Esophagus muscularis mucosa (tissue), 4 donors: ENCODE measurements around the gene PTPRD. TPM values are rescaled to one million over a fixed set of nuclear protein-coding genes. Genes with fewer than 3 reads are reported as not detected.

Source experiments
- DNase-seq: peaks from one replicate; pipeline ENCODE4 v3.0.0-alpha.2; 2017; ENCODE audit errors: extremely low spot score
- H3K27ac ChIP-seq, 4 donors: fragments of 200-600 bp; sonication (generic); replicated peaks in 1 of 4; 1 replicate in 3 of 4; 2 replicates in 1 of 4; pipeline ENCODE4 v1.5.1; 2016 to 2019; ENCODE audit warnings: mild to moderate bottlenecking in 1 of 4
- H3K27me3 ChIP-seq, 4 donors: fragments of 200-600 bp; sonication (generic); one replicate each; pipeline versions ENCODE4 v1.5.1 to v1.6.0; 2016 to 2019
- H3K36me3 ChIP-seq, 4 donors: fragments of 200-600 bp; sonication (generic); one replicate each; pipeline ENCODE4 v1.5.1; 2016 to 2019
- H3K4me1 ChIP-seq, 4 donors: fragments of 200-600 bp; sonication (generic); one replicate each; pipeline ENCODE4 v1.5.1; 2016 to 2019
- H3K4me3 ChIP-seq, 4 donors: fragments of 200-600 bp; sonication (generic); 1 replicate in 2 of 4; 2 replicates in 2 of 4; pipeline ENCODE4 v1.5.1; 2016 to 2019; ENCODE audit warnings: mild to moderate bottlenecking in 4 of 4, moderate library complexity in 1 of 4
- H3K9me3 ChIP-seq, 4 donors: fragments of 200-600 bp; sonication (generic); 1 replicate in 3 of 4; 2 replicates in 1 of 4; pipeline ENCODE4 v1.5.1; 2016 to 2019
- CTCF ChIP-seq, 3 experiments: fragments of 200-600 bp in 2 of 3; fragments of 450-650 bp in 1 of 3; sonication (generic) in 2 of 3; IDR thresholded peaks; one replicate each; pipeline ENCODE4 v1.5.1; 2017 to 2019; ENCODE audit warnings: antibody characterized with exemption in 3 of 3, mild to moderate bottlenecking in 2 of 3, moderate library complexity in 1 of 3
- EP300 ChIP-seq: sonication (generic); formaldehyde crosslinking; IDR thresholded peaks from one replicate; pipeline ENCODE4 v1.6.1; 2017; ENCODE audit warnings: antibody characterized with exemption
- POLR2A ChIP-seq: fragments of 450-650 bp; IDR thresholded peaks from one replicate; pipeline ENCODE4 v1.6.1; 2017; ENCODE audit warnings: antibody characterized with exemption, moderate library complexity, mild to moderate bottlenecking, low read depth
- POLR2AphosphoS5 ChIP-seq, 2 donors: sonication (generic); formaldehyde crosslinking; IDR thresholded peaks; one replicate each; pipeline ENCODE4 v1.6.1; 2017; ENCODE audit warnings: antibody characterized with exemption in 2 of 2
- WGBS: methylation state at CpG from one replicate; pipeline ENCODE4 v1.1.5; 2018; 5-methylcytosine and 5-hydroxymethylcytosine counted together
- intact Hi-C: fragments of 100-400 bp; cut with DNase I; formaldehyde crosslinking; loops from one replicate; pipeline ENCODE4 v1.15.1; 2023
- total RNA-seq, 4 donors: library from RNA; depleted of rRNA; stranded (reverse); fragments of >200 nt; gene quantifications; one replicate each; pipeline versions ENCODE4 v1.1.0 to v1.2.1, GENCODE V29; 2016

Gene PTPRD
- total RNA-seq, 4 donors from 2014 or later = 4.1 to 6.6 (median 5.0) TPM

GRCh38 chr9:10228082-10228481 lies 384.7 kb downstream of the PTPRD start:
- WGBS = 59% methylated on average over 1 of the region's 1 CpG
- DNase-seq = no peak

GRCh38 chr9:10226996-10227395 lies 385.8 kb downstream of the PTPRD start:
- Histone ChIP-seq H3K9me3 (no peaks in the 10 kb centered on the region), H3K36me3 (no peaks in the 10 kb centered on the region), H3K27ac (no peak overlapping the region), H3K27me3 (no peaks in the 10 kb centered on the region), H3K4me3 (no peak overlapping the region), H3K4me1 (no peaks in the 10 kb centered on the region)
- DNase-seq = no peak
- 67% methylated on average over 4 of the region's 4 CpGs for WGBS
- TF ChIP-seq POLR2AphosphoS5 (IDR thresholded peaks at IDR 0.05) (no peak), CTCF (IDR thresholded peaks at IDR 0.05) (no peak), EP300 (no peak), POLR2A (no peak)
- intact Hi-C loops = no loop called here

More at GRCh38 chr9:10228082-10228481, 384.7 kb downstream of the PTPRD start:
- H3K4me1 ChIP-seq = no peaks in the 10 kb centered on the region
- H3K36me3 ChIP-seq = no peaks in the 10 kb centered on the region
- H3K27me3 ChIP-seq = no peaks in the 10 kb centered on the region
- no peaks in the 10 kb centered on the region for H3K9me3 ChIP-seq
- TF ChIP-seq POLR2A (no peak), POLR2AphosphoS5 (IDR thresholded peaks at IDR 0.05) (no peak), EP300 (no peak), CTCF (IDR thresholded peaks at IDR 0.05) (no peak)
- intact Hi-C loops = no loop called here
- no peak overlapping the region for H3K27ac ChIP-seq
- no peak overlapping the region for H3K4me3 ChIP-seq

GRCh38 chr9:10212702-10213101 lies 400.1 kb downstream of the PTPRD start:
- Histone ChIP-seq H3K27me3 (no peaks in the 10 kb centered on the region), H3K4me1 (no peaks in the 10 kb centered on the region), H3K36me3 (no peaks in the 10 kb centered on the region), H3K27ac (no peak overlapping the region), H3K9me3 (no peaks in the 10 kb centered on the region), H3K4me3 (no peak overlapping the region)
- no peak for DNase-seq
- intact Hi-C loops = no loop called here
- 62% methylated on average over 3 of the region's 3 CpGs for WGBS
- TF ChIP-seq POLR2AphosphoS5 (IDR thresholded peaks at IDR 0.05) = no peak
- TF ChIP-seq CTCF (IDR thresholded peaks at IDR 0.05) = no peak
- no peak for TF ChIP-seq EP300
- TF ChIP-seq POLR2A = no peak

GRCh38 chr9:10208691-10209069 lies 404.1 kb downstream of the PTPRD start:
- H3K9me3 ChIP-seq = no peaks in the 10 kb centered on the region
- H3K36me3 ChIP-seq = no peaks in the 10 kb centered on the region
- no peak for TF ChIP-seq POLR2AphosphoS5 (IDR thresholded peaks at IDR 0.05)
- no peak for TF ChIP-seq EP300
- no peak for TF ChIP-seq POLR2A
- no peak for TF ChIP-seq CTCF (IDR thresholded peaks at IDR 0.05)
- intact Hi-C loops = no loop called here
- 38% methylated on average over 3 of the region's 3 CpGs for WGBS
- no peak overlapping the region for H3K27ac ChIP-seq
- no peak for DNase-seq
- H3K27me3 ChIP-seq = no peaks in the 10 kb centered on the region
- peak overlapping the region; percentile 34 to 42 (median 36) for H3K4me3 ChIP-seq
- no peaks in the 10 kb centered on the region for H3K4me1 ChIP-seq

- DNase-seq = no peak
- Histone ChIP-seq H3K36me3 (no peaks in the 10 kb centered on the region), H3K27ac (no peak overlapping the region), H3K4me3 (no peak overlapping the region), H3K27me3 (no peaks in the 10 kb centered on the region), H3K4me1 (no peaks in the 10 kb centered on the region), H3K9me3 (no peaks in the 10 kb centered on the region)
- WGBS = 70% methylated on average over 1 of the region's 1 CpG
- TF ChIP-seq EP300 (no peak), POLR2A (no peak), CTCF (IDR thresholded peaks at IDR 0.05) (no peak), POLR2AphosphoS5 (IDR thresholded peaks at IDR 0.05) (no peak)
- intact Hi-C loops = no loop called here
These were observed 408.5 kb downstream of the PTPRD start for GRCh38 chr9:10204276-10204675.
